ENCODE results near the gene SMARCA4.
"Not testable (repeated sequence)": the region's sequence is repeated elsewhere in the genome, so short reads cannot be mapped to it uniquely, and the experiment has no call there.

Gene SMARCA4

GRCh38 chr19:10988921-10989320 lies 28.1 kb downstream of the SMARCA4 start:
- no peak overlapping the region for H3K4me3 ChIP-seq (ENCODE audit: low read length)
- DNase-seq (ENCODE audit: low read depth): no peak
- TF ChIP-seq CTCF (conservative IDR thresholded peaks at IDR 0.05; ENCODE audit: low read length): no peak

GRCh38 chr19:10991076-10991475 lies 30.2 kb downstream of the SMARCA4 start:
- TF ChIP-seq CTCF (conservative IDR thresholded peaks at IDR 0.05; ENCODE audit: low read length): no peak
- H3K4me3 ChIP-seq (ENCODE audit: low read length): no peak overlapping the region
- DNase-seq (ENCODE audit: low read depth): no peak

DNA sequence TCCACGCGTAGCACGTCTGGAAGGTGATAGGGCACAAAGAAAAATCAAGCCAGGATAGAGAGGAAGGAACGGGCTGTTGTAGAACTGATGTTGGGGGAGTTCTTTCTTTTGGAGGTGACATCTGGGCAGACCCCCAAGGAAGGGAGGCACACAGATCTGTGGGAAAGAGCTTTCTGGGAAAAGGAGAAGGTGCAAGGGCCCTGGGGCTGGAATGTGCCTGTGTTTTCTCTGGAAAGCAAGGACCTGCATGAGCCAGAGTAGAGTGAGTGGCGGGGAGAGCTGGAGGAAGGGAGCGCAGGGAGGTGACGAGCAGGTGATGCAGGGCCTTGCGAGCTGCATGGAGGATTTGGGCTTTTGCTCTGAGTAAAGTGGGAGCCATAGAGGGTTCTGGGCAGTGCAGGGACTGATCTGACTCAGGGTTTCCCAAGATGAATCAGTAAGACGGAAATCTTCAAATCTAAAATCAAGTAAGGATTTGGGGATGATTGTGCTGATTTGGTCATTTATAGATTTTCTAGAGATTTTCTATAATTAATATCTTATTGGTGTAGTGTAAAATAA lies 30.8 kb downstream of the SMARCA4 start:
- TF ChIP-seq CTCF (conservative IDR thresholded peaks at IDR 0.05; ENCODE audit: low read length): no peak
- no peak for DNase-seq (ENCODE audit: low read depth)

DNA sequence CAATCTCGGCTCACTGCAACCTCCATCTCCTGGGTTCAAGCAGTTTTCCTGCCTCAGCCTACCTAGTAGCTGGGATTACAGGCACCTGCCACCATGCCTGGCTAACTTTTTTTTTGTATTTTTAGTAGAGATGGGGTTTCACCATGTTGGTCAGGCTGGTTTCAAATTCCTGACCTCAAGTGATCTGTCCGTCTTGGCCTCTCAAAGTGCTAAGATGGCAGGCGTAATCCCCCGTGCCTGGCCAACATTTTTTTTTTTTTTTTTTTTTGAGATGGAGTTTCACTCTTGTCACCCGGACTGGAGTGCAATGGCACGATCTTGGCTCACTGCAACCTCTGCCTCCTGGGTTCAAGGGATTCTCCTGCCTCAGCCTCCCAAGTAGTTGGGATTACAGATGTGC lies 31.3 kb downstream of the SMARCA4 start:
- H3K4me3 ChIP-seq (ENCODE audit: low read length); DNase-seq (ENCODE audit: low read depth): not testable (repeated sequence)

More for the DNA sequence above, 30.8 kb downstream of the SMARCA4 start:
- no peak overlapping the region for H3K4me3 ChIP-seq (ENCODE audit: low read length)

DNA sequence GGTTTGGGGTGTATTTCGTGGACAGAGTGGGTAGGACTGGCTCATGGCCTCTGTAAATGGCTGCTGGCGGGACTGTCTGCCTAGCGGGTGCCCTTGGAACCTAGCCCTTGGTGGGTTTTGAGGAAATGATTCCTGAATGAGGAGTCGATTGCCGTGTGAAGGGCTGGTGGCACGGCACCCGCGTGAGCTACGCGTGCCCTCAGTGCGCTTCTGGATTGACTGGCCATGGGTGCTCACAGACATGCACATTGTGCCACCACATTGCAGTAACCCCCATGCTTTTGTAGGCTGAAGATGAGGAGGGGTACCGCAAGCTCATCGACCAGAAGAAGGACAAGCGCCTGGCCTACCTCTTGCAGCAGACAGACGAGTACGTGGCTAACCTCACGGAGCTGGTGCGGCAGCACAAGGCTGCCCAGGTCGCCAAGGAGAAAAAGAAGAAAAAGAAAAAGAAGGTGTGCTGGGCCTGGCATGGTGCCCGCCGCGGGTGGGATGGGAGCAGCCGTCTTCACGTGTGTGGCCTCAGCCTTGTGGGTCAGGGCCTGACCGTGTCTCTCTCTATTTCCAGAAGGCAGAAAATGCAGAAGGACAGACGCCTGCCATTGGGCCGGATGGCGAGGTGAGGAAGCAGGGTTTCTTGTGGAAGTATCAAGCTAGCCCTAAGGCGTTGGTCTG lies 35.2 kb downstream of the SMARCA4 start:
- no peak overlapping the region for H3K4me3 ChIP-seq (ENCODE audit: low read length)
- DNase-seq (ENCODE audit: low read depth): no peak
- no peak for TF ChIP-seq CTCF (conservative IDR thresholded peaks at IDR 0.05; ENCODE audit: low read length)

DNA sequence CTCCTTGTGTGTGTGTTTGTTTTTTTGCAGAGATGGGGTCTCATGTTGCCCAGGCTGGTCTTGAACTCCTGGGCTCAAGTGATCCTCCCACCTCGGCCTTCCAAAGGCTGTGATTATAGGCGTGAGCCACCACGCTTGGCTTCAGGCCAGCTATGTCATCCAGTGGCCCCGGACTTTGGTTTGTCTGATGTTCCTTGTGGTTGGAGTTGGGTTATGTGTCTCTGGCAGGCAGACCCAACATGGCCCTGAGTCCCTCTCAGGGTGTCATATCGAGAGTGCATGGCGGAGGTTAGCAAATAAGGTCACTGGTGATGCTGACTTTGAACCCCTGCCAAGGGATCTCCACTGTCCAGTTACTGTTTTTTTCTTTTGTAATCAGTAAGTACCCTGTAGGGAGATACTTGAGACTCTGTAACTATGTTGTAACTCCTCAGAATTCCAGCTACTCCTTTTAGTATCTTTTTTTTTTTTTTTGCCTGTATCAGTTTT lies 37.3 kb downstream of the SMARCA4 start:
- no peak for DNase-seq (ENCODE audit: low read depth)
- TF ChIP-seq CTCF (conservative IDR thresholded peaks at IDR 0.05; ENCODE audit: low read length): no peak
- H3K4me3 ChIP-seq (ENCODE audit: low read length): no peak overlapping the region

DNA sequence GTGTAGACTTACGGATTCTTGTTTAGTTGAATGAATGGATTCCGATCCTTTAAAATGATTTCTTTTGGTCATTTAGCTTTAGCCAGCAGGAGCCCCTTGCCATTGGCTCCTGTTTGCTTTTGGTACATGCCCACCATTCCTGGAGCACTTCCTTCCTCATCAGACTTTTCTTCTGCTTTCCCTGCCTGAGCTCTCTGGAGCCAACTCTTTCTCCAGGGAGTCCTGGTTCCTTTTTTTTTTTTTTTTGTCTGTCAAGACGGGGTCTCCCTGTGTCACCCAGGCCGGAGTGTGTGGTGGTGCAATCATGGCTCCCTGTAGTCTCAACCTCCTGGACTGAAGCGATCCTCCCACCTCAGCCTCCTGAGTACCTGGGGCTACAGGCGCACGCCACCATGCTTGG lies 37.8 kb downstream of the SMARCA4 start:
- no peak overlapping the region for H3K4me3 ChIP-seq (ENCODE audit: low read length)
- no peak for DNase-seq (ENCODE audit: low read depth)
- no peak for TF ChIP-seq CTCF (conservative IDR thresholded peaks at IDR 0.05; ENCODE audit: low read length)

Measured in AG10803 (cell line).